COLO829 (cell line): ENCODE results near the gene RYR3.
"Not testable (repeated sequence)": the region's sequence is repeated elsewhere in the genome, so short reads cannot be mapped to it uniquely, and the experiment has no call there.

Experiments
- DNase-seq: peaks from one replicate; pipeline ENCODE4 v3.0.0; 2012; ENCODE audit warnings: low spot score

Gene RYR3

DNA sequence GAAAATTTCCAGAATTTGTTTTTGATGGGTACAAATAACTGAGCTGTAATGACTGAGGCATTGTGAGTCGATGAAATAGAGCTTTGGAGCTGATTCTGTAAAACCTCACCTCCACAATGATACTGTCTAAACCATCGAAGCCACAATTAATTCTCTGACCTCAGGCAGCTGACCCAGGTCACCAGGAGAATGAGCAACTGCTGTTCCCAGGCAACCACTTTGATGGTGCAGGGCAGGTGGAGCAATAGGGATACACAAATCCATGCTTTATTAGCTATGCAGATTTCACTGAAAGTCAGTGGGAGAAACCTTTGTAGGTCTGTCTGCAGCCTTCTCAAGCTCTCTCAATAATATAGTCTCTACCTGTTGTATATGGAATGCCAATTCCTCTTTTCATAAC, 204.4 kb downstream of the RYR3 start:
- DNase-seq = no peak

DNA sequence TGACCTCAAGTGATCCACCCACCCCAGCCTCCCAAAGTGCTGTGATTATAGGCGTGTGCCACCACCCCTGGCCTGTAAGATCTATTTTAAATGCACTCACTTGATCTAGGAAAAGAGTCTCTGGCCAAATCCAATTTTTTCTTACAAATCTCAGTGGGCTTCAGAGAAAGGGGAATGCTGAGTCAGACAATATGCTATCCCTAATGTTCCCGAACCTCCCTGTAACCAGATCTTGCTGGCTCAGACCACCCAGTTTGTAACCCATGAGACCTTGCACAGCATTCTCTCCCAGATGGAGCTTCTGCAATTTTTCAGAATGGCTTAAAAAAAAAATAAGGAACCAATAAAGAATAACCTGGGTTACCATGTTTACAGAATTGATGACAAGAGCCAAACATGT, 205.8 kb downstream of the RYR3 start:
- no peak for DNase-seq

DNA sequence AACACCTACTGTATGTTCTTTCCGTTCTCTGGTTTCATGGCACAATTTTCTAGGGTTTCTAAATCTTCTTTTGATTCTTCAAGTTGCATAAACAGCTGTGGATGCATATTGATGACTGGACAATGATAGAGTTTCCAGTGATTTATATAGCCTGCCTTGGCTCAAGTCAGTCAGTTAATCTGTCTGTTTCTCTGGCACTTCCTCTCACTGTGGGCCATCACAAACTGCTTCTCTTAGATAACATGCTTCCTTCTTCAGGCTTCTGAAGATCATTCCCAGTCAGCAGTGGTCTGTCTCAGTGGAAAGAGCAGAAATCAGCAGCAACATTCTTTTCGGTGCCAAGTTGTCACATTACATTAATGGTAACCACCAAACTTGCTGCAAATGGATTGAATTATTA, 207.2 kb downstream of the RYR3 start:
- DNase-seq = no peak

DNA sequence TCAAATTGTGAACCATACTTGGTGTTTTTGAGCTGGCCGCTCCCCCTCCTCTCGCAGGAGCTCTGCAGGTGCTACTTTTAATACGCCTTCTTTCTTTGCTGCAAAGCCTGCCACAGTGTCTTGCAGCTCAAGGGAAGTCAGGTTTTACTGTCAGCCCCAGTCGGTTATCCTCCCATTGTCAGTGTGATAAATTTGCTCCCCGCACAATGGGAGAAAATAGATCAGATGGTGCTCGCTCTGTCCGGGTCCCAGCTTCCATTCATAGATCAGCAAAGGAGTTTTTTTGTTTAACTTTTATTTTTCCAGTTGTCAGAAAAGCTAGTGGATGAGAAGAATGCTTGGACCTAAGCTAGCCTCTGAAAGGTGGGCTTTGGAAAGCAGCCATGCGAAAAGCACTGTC, 207.7 kb downstream of the RYR3 start:
- no peak for DNase-seq

DNA sequence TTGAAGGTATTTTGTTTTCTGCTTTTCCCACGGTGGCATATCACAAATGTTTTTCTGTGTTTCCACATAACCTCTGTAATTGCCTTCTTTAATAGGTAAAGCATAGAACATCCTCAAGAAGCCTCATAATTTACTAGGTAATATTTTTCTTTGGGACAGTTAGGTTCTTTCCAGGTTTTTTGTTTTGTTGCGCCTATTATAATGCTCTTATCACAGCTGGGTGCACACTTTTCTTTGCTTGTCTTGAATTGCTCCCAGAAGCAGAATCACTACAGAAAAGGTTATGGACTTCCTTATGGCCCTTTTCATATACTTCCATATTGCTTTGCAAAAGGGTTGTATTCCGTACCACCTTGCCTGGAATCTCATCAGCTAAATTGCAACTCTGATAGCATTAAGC, 213.5 kb downstream of the RYR3 start:
- DNase-seq = no peak

DNA sequence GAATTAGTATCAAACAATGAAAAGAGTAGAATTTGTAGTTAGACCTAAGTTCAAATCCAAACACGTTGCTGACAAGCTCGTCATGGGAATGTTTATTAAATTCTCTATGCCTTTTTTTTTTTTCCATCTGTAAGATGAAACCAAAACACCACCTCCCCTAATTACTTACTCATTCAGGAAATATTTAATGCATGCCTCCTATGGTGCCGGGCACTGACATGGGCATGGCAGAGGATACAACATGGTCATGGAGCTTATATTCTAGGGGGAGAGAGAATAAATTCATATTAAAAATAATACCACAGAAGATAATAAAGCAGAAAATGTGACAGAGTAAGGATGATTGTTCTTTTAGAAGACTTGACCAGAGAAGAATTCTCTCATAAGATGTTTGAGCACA, 215.8 kb downstream of the RYR3 start:
- no peak for DNase-seq

DNA sequence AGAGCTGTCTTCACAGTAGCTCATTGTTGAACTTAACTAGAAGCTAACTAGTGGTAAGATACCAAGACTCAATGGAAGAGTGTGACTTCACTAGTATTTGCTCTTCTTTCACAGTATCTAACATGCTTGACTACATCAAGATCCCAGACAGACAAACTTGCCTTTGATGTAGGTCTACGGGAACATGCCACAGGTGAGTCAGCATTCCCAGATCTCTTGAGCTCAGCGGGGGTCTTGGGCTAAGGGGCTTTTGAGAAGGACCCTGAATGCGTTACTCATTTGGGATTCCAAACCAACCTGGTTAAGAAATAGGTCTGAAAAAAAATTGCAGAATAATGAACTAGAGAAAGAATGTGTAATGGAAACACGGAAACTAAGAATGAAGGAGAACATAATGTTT, 222.4 kb downstream of the RYR3 start:
- DNase-seq = no peak

DNA sequence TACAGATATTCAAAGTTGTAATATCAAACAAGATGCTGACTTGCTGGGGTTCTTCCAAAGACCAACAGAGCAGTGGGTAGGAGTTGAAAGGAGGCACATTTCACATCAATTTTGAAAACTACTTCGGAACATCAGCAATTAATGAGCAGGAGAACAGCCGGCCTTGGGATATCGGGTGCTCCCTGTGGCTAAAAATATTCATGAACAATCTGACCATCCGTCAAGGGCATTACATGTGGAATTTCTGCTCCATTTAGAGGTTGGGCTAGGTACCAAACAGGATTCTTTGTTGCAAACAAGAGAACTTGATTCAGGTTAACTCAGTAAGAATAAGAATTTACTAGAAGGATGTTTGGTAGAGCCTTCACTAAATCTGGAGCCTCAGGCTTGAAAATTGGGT, 223.9 kb downstream of the RYR3 start:
- DNase-seq = no peak

DNA sequence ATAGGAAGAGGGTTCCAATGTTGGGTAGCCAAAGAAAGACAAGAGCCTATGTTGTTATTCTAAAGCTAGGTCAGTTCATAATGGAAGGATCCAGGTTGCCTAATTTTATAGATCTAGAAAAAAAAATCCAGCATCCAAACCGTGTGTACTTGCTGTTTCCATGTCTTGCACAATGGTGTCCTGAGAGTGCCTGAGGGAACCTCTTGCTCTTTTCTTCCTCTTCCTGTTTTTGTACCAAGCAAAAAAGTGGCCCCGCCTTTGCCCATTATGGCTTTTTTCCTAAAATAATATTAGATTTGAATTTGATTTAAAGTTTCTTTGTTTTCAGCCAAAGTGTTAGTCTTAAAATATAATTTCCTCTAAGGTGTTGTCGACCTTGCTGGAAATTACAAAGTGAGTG, 224.4 kb downstream of the RYR3 start:
- no peak for DNase-seq

DNA sequence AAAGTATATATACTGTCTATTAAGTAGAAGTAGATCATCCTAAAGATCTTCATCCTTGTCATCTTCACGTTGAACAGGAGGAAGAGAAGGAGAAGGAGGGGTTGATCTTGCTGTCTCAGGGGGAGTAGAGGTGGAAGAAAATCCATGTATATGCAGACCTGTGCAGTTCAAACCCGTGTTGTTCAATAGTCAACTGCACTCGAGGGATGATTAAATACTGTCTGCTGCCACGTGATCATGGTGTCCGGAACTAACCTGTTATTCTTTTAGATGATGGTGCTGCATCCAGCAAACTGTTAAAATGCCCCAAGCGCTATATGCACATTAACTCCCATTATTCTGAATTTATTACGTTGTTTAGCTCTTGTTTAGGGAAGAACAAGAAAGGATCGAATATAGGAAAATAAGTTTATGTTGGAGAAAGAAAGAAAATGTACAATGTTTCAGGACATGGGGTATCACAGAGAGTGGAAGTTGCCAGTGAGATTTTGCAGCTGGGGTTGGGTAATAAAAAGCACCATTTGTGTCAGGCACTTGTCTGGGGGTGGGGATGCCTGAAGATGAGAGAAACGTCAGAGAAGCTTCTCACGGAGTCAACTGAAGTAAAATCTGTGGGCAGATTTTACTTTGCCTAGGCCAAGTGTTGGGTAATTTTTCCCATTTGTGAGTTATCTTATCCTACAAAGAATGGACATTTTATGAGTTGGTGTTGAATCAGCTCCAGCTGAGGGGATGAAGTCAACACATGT, 229.2 kb downstream of the RYR3 start:
- DNase-seq = no peak

DNA sequence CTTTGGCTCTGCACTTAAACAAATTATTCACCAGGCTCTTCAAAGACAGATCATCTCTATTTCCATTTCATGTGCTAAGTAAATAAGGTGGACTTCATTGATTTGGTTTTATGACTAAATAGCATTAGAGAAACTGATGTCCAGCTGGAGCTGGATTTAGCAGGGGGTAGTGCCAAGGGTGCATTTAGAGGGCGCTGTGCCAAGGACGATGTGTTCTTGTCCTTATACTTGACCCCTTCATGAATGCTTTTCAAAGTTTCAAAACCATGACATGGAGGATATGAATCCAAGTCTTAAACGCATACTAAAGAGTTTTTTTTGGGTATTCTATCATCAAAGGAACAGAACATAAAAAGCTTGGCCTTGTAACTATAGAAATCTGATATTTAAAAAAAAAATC, 233.2 kb downstream of the RYR3 start:
- DNase-seq = no peak

DNA sequence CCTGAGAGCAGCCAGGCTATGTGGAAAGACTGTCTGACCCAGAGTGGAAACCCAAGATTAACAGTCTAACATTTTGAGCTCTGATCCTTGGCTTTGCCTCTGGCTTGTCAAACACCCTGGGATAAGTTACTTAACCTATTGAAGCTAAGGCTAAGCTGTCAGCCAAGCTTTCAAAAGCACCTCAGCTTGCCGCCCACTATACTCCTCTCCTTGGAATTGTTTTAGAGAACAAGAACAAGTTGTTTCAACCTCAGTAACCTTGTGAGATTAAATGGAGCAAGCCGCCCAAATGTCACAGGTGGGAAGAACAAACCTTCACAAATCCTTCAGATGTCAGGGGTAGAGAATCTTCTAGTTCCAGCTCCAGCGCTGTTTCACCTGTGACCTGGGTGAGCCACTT, 235.1 kb downstream of the RYR3 start:
- no peak for DNase-seq

DNA sequence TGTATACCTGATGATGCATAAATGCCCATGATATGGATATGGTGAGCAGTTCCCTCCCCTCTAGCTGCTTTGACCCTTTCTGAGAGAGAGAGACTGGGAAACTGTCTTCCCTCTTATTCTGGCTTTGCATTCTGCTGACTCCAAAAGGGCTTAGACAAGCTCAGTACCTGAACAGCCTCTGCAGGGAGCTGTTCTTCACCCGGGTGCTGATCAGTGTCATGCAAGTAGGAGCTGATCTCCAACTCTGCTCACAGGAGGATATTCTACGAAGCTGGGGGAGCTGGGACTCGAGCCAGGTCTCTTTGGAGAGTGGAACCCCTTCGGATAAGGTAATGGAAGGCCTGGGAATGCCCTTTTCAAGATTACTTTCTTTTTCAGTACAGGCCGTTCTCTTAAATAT, 237.1 kb downstream of the RYR3 start:
- DNase-seq = peak; percentile 4

DNA sequence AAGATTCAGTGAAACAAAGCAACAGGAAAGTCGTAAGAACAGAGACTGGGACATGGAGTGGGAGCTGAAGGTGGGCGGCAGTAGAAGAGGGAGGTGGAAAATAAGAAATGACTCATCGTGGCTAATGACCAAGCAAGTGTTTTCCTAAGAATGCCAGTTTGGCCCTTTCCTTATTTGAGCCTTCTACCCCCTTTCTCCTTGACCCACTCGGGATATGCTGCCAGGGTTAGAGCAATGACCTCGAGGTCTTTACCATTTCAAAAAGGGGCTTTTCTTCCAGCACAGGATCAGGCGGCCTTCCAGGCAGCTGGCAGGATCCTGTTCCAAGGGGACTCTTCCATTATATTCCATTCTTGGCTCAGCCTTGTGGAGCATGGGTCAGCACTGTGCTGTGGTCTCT, 241.1 kb downstream of the RYR3 start:
- no peak for DNase-seq

DNA sequence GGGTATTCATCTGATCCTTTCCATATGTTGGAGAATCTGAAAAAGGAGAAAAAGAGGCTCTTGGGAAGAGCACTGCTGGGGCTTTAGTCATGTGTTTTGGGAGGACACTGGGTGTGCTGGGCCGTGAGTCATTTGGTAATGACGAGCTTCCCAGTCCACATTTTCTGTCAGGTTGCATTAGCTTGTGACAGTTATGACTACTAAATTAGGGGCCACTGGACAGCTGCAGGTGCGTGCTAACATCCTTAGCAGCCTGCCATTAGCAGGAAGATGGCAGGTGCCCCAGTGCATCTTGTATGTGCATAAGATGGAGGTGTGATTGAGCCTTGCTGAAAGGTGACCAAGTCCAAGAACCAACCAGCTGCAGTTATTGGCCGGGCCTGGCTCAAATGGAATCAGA, 242.4 kb downstream of the RYR3 start:
- DNase-seq = no peak

DNA sequence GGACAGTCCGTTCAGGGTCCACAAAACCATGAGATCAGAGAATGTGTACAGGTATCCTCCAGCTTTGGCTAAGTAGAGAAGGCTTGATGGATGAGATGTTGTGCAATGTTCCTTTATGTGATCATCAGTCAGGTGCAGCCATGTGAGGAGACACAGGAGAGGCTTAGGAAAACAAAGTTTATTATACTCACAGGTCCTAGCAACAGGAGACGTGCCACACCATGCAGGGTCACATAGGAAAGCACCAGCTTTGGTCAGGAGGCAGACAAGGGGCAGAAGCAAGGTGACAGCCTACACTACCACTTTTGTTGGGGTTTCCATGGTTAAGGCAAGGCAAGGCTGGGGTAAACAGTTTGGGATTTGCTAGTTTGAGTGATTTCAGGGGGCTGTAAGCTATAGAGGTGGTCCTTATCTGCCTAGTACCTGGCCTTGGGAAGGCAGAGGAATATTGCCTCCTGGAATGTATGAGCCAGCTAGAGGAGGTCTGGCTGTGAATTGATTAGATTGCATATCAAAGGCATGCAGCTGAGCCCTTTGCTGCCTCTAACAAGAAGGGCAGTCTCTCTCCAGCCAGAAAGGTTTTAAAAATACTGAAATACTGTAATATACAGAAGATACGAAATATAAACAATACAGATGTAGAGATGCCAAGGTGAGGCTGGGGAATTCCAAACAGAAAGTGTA, 248.6 kb downstream of the RYR3 start:
- DNase-seq = no peak

DNA sequence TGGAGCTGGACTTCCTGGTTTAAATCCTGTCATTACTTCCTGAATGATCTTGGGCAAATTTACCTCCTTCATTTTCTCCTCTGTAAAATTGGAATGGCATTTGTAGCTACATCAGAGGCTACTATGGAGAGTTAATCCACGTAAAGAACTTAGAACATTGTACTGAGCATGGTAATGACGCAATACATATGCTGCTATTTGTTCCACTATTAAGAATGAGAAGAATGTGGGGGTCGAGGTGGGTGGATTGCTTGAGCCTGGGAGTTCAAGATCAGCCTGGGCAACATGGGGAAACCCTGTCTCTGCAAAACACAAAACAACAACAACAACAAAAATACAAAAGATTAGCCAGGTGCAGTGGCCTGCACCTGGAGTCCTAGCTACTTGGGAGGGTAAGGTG, 250.6 kb downstream of the RYR3 start:
- no peak for DNase-seq

DNA sequence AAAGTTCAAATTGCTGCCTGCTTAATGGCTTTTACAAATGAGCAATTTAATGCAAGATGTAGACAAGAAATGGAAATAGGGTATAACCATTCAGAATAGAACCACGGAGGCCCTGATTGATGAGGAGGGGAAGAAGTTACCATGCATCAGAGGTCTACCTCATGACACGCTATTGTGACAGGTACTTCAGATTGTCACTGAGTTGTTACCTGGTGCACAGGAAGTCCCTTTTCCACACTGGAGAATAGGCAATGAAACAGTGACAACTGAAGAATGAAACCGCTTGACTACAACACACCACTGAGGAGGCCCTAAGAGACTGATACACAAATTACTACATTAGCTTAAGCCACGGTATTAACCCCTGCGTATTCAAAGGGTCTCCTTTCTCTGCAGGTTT, 251.2 kb downstream of the RYR3 start:
- no peak for DNase-seq

DNA sequence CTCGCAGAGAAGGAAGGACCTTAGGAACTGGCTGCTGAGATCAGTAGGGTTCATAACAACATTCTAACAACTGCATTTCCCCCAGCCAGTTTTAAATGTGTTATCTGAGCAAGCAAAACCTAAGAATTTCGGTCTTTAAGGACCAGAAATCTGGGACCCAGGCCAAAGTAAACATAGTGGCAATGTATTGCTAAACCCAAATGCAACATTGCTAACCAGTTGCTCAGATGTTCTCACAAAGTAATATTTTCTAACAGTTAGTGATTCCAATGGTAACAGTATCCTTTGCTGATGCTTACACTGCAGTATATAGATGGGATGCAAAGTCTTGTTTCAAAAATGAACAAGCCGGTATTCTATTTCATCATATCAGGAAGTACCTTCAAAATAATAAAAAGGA, 254.3 kb downstream of the RYR3 start:
- DNase-seq = no peak

DNA sequence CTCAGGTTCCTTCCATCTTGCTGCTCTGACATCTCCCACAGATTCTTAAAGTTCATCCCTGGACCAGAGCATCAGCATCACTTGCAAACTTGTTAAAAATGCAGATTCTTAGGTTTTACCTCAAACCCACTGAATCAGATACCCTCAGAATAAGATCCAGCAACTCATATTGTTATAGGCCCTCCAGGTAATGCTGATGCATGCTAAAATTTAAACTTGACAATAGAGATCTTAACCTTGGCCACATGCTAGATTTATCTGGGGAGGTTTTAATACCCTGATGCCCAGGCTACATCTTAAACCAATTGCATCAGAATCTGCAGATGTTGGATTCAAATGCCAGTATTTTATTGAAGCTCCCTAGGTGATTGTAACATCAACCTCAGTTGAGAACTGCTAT, 256.9 kb downstream of the RYR3 start:
- no peak for DNase-seq

DNA sequence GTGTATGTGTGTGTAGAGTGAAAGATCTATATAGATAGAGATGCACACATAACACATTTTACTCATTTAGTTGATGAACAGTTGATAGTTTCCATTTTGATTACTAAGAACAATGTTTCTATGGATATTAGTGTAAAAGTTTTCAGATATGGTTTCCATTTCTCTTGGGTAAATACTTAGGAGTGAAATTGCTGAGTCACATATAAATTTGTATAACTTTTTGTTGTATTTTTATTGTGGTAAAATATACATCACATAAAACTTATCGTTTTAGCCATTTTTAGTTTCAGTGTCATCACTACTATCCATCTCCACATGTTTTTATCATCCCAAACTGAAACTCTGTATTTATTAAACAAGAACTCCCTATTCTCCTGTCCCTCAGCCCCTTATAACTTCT, 258.3 kb downstream of the RYR3 start:
- no peak for DNase-seq

DNA sequence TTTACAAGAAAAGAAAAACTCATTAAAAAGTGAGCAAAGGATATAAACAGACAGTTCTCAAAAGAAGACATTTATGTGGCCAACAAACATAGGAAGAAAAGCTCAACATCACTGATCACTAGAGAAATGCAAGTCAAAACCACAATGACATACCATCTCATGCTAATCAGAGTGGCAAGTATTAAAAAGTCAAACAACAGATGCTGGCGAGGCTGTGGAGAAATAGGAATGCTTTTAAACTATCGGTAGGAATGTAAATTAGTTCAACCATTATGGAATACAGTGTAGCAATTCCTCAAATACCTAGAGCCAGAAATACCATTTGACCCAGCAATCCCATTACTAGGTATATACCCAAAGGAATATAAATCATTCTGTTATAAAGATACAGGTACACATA, 267.1 kb downstream of the RYR3 start:
- DNase-seq = not testable (repeated sequence)

DNA sequence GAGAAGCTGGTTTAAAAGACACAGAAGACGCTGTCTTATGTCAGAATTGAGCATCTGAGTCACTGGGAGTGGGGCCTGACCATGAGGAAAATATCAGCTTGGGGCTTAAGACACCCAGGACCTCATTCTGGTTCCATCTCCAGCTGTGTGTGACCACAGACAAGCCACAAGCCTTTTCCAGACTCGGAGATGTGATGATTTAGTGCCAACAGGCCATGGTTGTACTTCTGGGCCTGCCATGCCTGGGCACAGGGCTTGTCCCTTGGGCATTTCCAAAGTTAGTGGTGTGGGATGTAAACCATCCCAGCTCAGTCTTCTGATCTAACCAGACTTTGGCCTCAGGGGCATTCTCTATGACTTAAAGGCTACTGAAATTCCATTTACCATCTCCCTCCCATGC, 269.8 kb downstream of the RYR3 start:
- DNase-seq = peak; percentile 40

DNA sequence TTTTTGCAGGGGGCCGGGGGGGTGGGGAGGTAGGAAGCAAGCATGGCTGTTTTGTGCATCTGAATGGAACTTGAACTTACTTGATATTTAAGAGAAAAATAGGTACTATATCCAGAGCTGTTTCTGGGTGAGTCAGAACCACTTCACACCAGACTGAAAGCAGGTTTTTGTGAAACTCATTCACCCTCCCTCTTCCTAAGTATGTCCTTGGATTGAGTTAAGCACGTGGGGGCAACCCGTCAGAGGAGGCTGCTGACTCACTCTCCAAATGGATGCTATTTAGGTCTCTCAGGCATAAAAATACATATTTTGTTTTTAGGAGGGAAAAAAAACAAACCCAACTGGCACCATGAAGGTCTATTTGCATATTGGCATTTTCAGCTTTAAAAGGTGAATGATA, 270.3 kb downstream of the RYR3 start:
- peak; percentile 41 for DNase-seq
